Measurements from ENCODE around the gene LDB2.
"Not testable (repeated sequence)": the region's sequence is repeated elsewhere in the genome, so short reads cannot be mapped to it uniquely, and the experiment has no call there.

The LDB2 gene

GRCh38 chr4:16636912-16637630 is 261.4 kb downstream of the LDB2 start:
- no peak for DNase-seq

- no peak for DNase-seq
These were observed 262.1 kb downstream of the LDB2 start for GRCh38 chr4:16636304-16636703.

- DNase-seq: not testable (repeated sequence)
These were observed 269.2 kb downstream of the LDB2 start for GRCh38 chr4:16629274-16629673.

- not testable (repeated sequence) for DNase-seq
These were observed 269.6 kb downstream of the LDB2 start for GRCh38 chr4:16628835-16629234.

- no peak for DNase-seq
These were observed 270.4 kb downstream of the LDB2 start for GRCh38 chr4:16627999-16628398.

- no peak for DNase-seq
These were observed 271.5 kb downstream of the LDB2 start for GRCh38 chr4:16626945-16627344.

GRCh38 chr4:16622826-16623225 is 275.6 kb downstream of the LDB2 start:
- no peak for DNase-seq

GRCh38 chr4:16617435-16617834 is 281.0 kb downstream of the LDB2 start:
- DNase-seq: no peak

GRCh38 chr4:16617011-16617410 is 281.4 kb downstream of the LDB2 start:
- DNase-seq: no peak

- DNase-seq: no peak
These were observed 289.2 kb downstream of the LDB2 start for GRCh38 chr4:16609170-16609758.

- no peak for DNase-seq
These were observed 289.8 kb downstream of the LDB2 start for GRCh38 chr4:16608611-16609125.

GRCh38 chr4:16608123-16608522 is 290.3 kb downstream of the LDB2 start:
- no peak for DNase-seq

- no peak for DNase-seq
These were observed 291.0 kb downstream of the LDB2 start for GRCh38 chr4:16607241-16608066.

GRCh38 chr4:16606691-16607090 is 291.8 kb downstream of the LDB2 start:
- no peak for DNase-seq

GRCh38 chr4:16603178-16603577 is 295.3 kb downstream of the LDB2 start:
- DNase-seq: no peak

- DNase-seq: no peak
These were observed 299.7 kb downstream of the LDB2 start for GRCh38 chr4:16598597-16599206.

- DNase-seq: no peak
These were observed 300.4 kb downstream of the LDB2 start for GRCh38 chr4:16597845-16598596.

GRCh38 chr4:16597443-16597842 is 301.0 kb downstream of the LDB2 start:
- no peak for DNase-seq

GRCh38 chr4:16596267-16596666 is 302.2 kb downstream of the LDB2 start:
- no peak for DNase-seq

GRCh38 chr4:16594128-16594527 is 304.3 kb downstream of the LDB2 start:
- no peak for DNase-seq

- DNase-seq: no peak
These were observed 305.1 kb downstream of the LDB2 start for GRCh38 chr4:16593386-16593785.

GRCh38 chr4:16591272-16591826 is 307.1 kb downstream of the LDB2 start:
- no peak for DNase-seq
